HG03196 (cell line): Measurements from ENCODE around the gene MPRIP.
"Not testable (repeated sequence)": the region's sequence is repeated elsewhere in the genome, so short reads cannot be mapped to it uniquely, and the experiment has no call there.

Experiments
- ATAC-seq: cut with Tn5 transposase; IDR thresholded peaks from one replicate; pipeline ENCODE4 v1.9.1; 2021; ENCODE audit not compliant: unreplicated experiment

MPRIP gene

GRCh38 chr17:17013828-17014747 lies 28.2 kb upstream of the MPRIP start:
- not testable (repeated sequence) for ATAC-seq

GRCh38 chr17:17014748-17015124 lies 27.5 kb upstream of the MPRIP start:
- ATAC-seq: not testable (repeated sequence)

- ATAC-seq: no peak
Observed at GRCh38 chr17:17015230-17015629, 27.0 kb upstream of the MPRIP start.

GRCh38 chr17:17016199-17017197 lies 25.8 kb upstream of the MPRIP start:
- not testable (repeated sequence) for ATAC-seq

GRCh38 chr17:17017343-17018014 lies 24.8 kb upstream of the MPRIP start:
- no peak for ATAC-seq

- no peak for ATAC-seq
Observed at GRCh38 chr17:17018021-17018441, 24.2 kb upstream of the MPRIP start.

- no peak for ATAC-seq
Observed at GRCh38 chr17:17018612-17019429, 23.4 kb upstream of the MPRIP start.

GRCh38 chr17:17019430-17019762 lies 22.9 kb upstream of the MPRIP start:
- no peak for ATAC-seq

GRCh38 chr17:17019891-17020456 lies 22.3 kb upstream of the MPRIP start:
- no peak for ATAC-seq

GRCh38 chr17:17020821-17021193 lies 21.4 kb upstream of the MPRIP start:
- ATAC-seq: no peak

GRCh38 chr17:17021194-17021863 lies 20.9 kb upstream of the MPRIP start:
- ATAC-seq: no peak

- ATAC-seq: no peak
Observed at GRCh38 chr17:17022011-17022410, 20.2 kb upstream of the MPRIP start.

GRCh38 chr17:17022456-17022855 lies 19.8 kb upstream of the MPRIP start:
- ATAC-seq: no peak

GRCh38 chr17:17024778-17025300 lies 17.4 kb upstream of the MPRIP start:
- no peak for ATAC-seq

GRCh38 chr17:17025621-17026020 lies 16.6 kb upstream of the MPRIP start:
- no peak for ATAC-seq

GRCh38 chr17:17026163-17026562 lies 16.1 kb upstream of the MPRIP start:
- ATAC-seq: no peak

GRCh38 chr17:17027442-17028058 lies 14.7 kb upstream of the MPRIP start:
- no peak for ATAC-seq

GRCh38 chr17:17028059-17028877 lies 14.0 kb upstream of the MPRIP start:
- ATAC-seq: no peak
